Sigmoid colon (tissue), 7 donors: ENCODE results near the gene C22orf39. TPM values are rescaled to one million over a fixed set of nuclear protein-coding genes. Genes with fewer than 3 reads are reported as not detected.

Source experiments
- DNase-seq: peaks from one replicate; pipeline ENCODE4 v3.0.0-alpha.2; 2019
- H3K27ac ChIP-seq, 4 donors: fragments of 200-600 bp; sonication (generic); one replicate each; pipeline ENCODE4 v1.5.1; 2016 to 2019; ENCODE audit warnings: mild to moderate bottlenecking in 1 of 4
- H3K27me3 ChIP-seq, 3 donors: fragments of 200-600 bp; sonication (generic); one replicate each; pipeline ENCODE4 v1.5.1; 2019; ENCODE audit warnings: mild to moderate bottlenecking in 1 of 3
- H3K36me3 ChIP-seq, 4 donors: fragments of 200-600 bp; sonication (generic); one replicate each; pipeline ENCODE4 v1.5.1; 2016 to 2019
- H3K4me1 ChIP-seq, 4 donors: fragments of 200-600 bp; sonication (generic); one replicate each; pipeline ENCODE4 v1.5.1; 2017 to 2019
- H3K4me3 ChIP-seq, 4 donors: fragments of 200-600 bp; sonication (generic); one replicate each; pipeline ENCODE4 v1.5.1; 2017 to 2019; ENCODE audit warnings: mild to moderate bottlenecking in 2 of 4, moderate library complexity in 1 of 4
- H3K9me3 ChIP-seq, 4 donors: fragments of 200-600 bp in 3 of 4; sonication (generic) in 3 of 4; one replicate each; pipeline versions ENCODE4 v1.5.1 to v1.6.1; 2013 to 2019
- EP300 ChIP-seq, 4 donors: sonication (generic); formaldehyde crosslinking; IDR thresholded peaks; one replicate each; pipeline ENCODE4 v1.6.1; 2017; ENCODE audit warnings: antibody characterized with exemption in 4 of 4
- POLR2A ChIP-seq, 2 donors: fragments of 450-650 bp; IDR thresholded peaks; one replicate each; pipeline ENCODE4 v1.6.1; 2016; ENCODE audit warnings: antibody characterized with exemption in 2 of 2, mild to moderate bottlenecking in 2 of 2, moderate library complexity in 2 of 2
- POLR2AphosphoS5 ChIP-seq, 4 donors: sonication (generic); formaldehyde crosslinking; IDR thresholded peaks; one replicate each; pipeline ENCODE4 v1.6.1; 2017; ENCODE audit warnings: antibody characterized with exemption in 4 of 4
- WGBS, 2 donors: extraction: QIAGEN DNeasy Blood & Tissue Kit; methylation state at CpG; one replicate each; pipeline ENCODE4 v1.1.7; 2013; 5-methylcytosine and 5-hydroxymethylcytosine counted together
- intact Hi-C: fragments of 100-400 bp; cut with DNase I; formaldehyde crosslinking; loops from one replicate; pipeline ENCODE4 v1.15.1; 2023
- polyA plus RNA-seq, 3 donors: library from polyadenylated mRNA; stranded (reverse); fragments of 200-250 nt; gene quantifications; one replicate each; pipeline ENCODE4 v1.2.3, GENCODE V29; 2013
- total RNA-seq, 4 donors: library from RNA; depleted of rRNA; stranded (reverse); fragments of >200 nt; gene quantifications; one replicate each; pipeline ENCODE4 v1.1.0, GENCODE V29; 2016
- TF ChIP-seq, protein P1 (sequence below), 4 experiments: fragments of 450-650 bp in 3 of 4; fragments of 200-600 bp in 1 of 4; IDR thresholded peaks; one replicate each; pipeline ENCODE4 v1.5.1; 2016 to 2019; ENCODE audit warnings: antibody characterized with exemption in 4 of 4, mild to moderate bottlenecking in 3 of 4, moderate library complexity in 2 of 4
- donor health status: healthy with polysubstance abuse.
- donor health status: Bipolar disorder and iron deficiency.
- donor health status: healthy.

The C22orf39 gene
- total and polyA plus RNA-seq, 7 donors = 25.2 to 135 (median 88.1) TPM

DNA sequence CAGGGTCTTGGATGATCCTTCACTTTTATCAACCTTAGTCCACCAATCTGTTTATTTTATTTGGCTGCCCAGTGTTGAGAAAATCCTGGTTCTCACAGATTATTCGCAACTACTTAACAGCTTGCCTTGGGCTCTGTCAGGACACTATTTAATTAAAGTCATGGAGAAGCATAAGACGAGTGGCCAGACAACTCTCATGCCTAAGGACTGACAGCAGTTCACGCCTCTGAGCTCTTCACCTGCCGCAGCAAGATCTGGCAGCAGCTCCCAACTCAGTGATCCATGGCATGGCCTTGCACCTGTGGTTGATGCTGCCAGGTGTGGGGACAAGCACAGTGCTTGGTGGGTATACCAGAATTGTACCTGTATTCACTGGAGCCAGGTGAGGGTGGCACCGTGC lies 53.8 kb downstream of the C22orf39 start:
- no peaks in the 10 kb centered on the region for H3K9me3 ChIP-seq
- intact Hi-C loops = no loop called here
- TF ChIP-seq, protein P1, sequence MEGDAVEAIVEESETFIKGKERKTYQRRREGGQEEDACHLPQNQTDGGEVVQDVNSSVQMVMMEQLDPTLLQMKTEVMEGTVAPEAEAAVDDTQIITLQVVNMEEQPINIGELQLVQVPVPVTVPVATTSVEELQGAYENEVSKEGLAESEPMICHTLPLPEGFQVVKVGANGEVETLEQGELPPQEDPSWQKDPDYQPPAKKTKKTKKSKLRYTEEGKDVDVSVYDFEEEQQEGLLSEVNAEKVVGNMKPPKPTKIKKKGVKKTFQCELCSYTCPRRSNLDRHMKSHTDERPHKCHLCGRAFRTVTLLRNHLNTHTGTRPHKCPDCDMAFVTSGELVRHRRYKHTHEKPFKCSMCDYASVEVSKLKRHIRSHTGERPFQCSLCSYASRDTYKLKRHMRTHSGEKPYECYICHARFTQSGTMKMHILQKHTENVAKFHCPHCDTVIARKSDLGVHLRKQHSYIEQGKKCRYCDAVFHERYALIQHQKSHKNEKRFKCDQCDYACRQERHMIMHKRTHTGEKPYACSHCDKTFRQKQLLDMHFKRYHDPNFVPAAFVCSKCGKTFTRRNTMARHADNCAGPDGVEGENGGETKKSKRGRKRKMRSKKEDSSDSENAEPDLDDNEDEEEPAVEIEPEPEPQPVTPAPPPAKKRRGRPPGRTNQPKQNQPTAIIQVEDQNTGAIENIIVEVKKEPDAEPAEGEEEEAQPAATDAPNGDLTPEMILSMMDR (IDR thresholded peaks at IDR 0.05) = no peak
- TF ChIP-seq POLR2AphosphoS5 (IDR thresholded peaks at IDR 0.05) (no peak), EP300 (IDR thresholded peaks at IDR 0.05) (no peak), POLR2A (IDR thresholded peaks at IDR 0.05) (no peak)
- WGBS, 2 donors = 95 to 96% methylated on average over 5 of the region's 5 CpGs
- H3K4me1 ChIP-seq = no peaks in the 10 kb centered on the region
- DNase-seq = no peak
- H3K27ac ChIP-seq = no peak overlapping the region
- H3K4me3 ChIP-seq = no peak overlapping the region
- no peaks in the 10 kb centered on the region for H3K27me3 ChIP-seq
- H3K36me3 ChIP-seq = peaks cover 24 to 99% (median 59%) of the 10 kb centered on the region in 4 donors

Other genes starting within 250 kb of the C22orf39 start
- gene CLTCL1, start 156.0 kb downstream of the C22orf39 start, total RNA-seq = 1 to 10 TPM; 2.4 to 5.0 (median 4.0) TPM
- gene CLTCL1, start 156.0 kb downstream of the C22orf39 start, polyA plus RNA-seq = 1 to 10 TPM in 2 of 3 donors, under 1 TPM in 1; 0.92 to 2.3 (median 1.8) TPM
- 10 to 100 TPM; 11.8 to 18.6 (median 16.0) TPM for gene HIRA, start 16.0 kb downstream of the C22orf39 start, total RNA-seq
- gene HIRA, start 16.0 kb downstream of the C22orf39 start, polyA plus RNA-seq = 10 to 100 TPM; 11.1 to 25.0 (median 13.2) TPM
- gene MRPL40, start 15.2 kb downstream of the C22orf39 start, total RNA-seq = 10 to 100 TPM; 19.5 to 32.3 (median 26.4) TPM
- gene MRPL40, start 15.2 kb downstream of the C22orf39 start, polyA plus RNA-seq = 10 to 100 TPM; 25.7 to 32.4 (median 30.1) TPM
- gene UFD1, start 31.5 kb upstream of the C22orf39 start, total RNA-seq = 10 to 100 TPM; 28.5 to 45.7 (median 31.4) TPM
- gene UFD1, start 31.5 kb upstream of the C22orf39 start, polyA plus RNA-seq = 100 to 1,000 TPM in 2 of 3 donors, 10 to 100 TPM in 1; 84.3 to 131 (median 111) TPM
- under 1 TPM in 1 of 4 donors, not detected in 3; 0.14 TPM for gene CDC45, start 32.2 kb upstream of the C22orf39 start, total RNA-seq
- gene CDC45, start 32.2 kb upstream of the C22orf39 start, polyA plus RNA-seq = 10 to 100 TPM in 1 of 3 donors, 1 to 10 TPM in 2; 2.4 to 16.6 (median 9.7) TPM
- gene CLDN5, start 76.7 kb upstream of the C22orf39 start, total RNA-seq = 100 to 1,000 TPM in 1 of 4 donors, 10 to 100 TPM in 3; 38.3 to 129 (median 73.2) TPM
- 10 to 100 TPM in 2 of 3 donors, 1 to 10 TPM in 1; 3.5 to 63.3 (median 21.6) TPM for gene CLDN5, start 76.7 kb upstream of the C22orf39 start, polyA plus RNA-seq